ENCODE results near the gene RPL23.

Gene RPL23

GRCh38 chr17:38892620-38893019 is 39.1 kb upstream of the RPL23 start:
- TF ChIP-seq BHLHE40 (IDR thresholded peaks at IDR 0.05; ENCODE audit: borderline replicate concordance) (no peak), CTBP1 (IDR thresholded peaks at IDR 0.05; ENCODE audit: borderline replicate concordance) (no peak), HDGF (IDR thresholded peaks at IDR 0.05; ENCODE audit: borderline replicate concordance) (no peak), TARDBP (IDR thresholded peaks at IDR 0.05) (no peak), SUZ12 (IDR thresholded peaks at IDR 0.05) (no peak), SP1 (IDR thresholded peaks at IDR 0.05) (no peak), ELF4 (IDR thresholded peaks at IDR 0.05) (no peak), LEF1 (IDR thresholded peaks at IDR 0.05; ENCODE audit: borderline replicate concordance) (no peak), FOXM1 (IDR thresholded peaks at IDR 0.05; ENCODE audit: borderline replicate concordance) (no peak), L3MBTL2 (conservative IDR thresholded peaks at IDR 0.05) (no peak), ZNF384 (IDR thresholded peaks at IDR 0.05) (no peak), ARNT (IDR thresholded peaks at IDR 0.05) (no peak)
- DNase-seq (ENCODE audit: extremely low spot score), result no peak
- ChIA-PET CTCF (no interaction called here), POLR2A (no interaction called here)

DNA sequence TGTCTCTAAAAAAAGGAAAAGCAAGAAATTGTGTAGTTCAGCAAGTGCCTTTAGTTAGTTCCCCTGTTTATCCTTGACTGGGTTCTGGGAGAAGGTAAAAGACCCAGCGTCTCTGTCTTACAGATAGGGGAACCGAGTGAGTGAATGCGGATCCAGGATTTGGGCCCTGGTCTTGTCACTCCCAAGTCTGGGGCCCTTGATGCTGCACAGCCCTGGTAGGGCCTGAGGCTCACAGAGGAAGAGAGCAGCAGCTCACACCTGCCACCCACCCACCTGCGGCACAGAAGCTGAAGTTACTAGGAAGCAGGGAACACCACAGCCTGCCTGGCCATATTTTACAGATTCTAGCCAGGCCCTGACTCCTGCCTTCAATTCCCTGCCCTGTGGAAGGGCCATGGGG is 38.6 kb upstream of the RPL23 start:
- CTCF ChIA-PET, result no interaction called here
- DNase-seq (ENCODE audit: extremely low spot score), result no peak
- POLR2A ChIA-PET, result interaction anchor here (0.9 kb wide), 1 partner anchor 21 kb away, joined by 3 read pairs; no protein-coding TSS in a partner anchor
- TF ChIP-seq NFRKB (IDR thresholded peaks at IDR 0.05) (no peak), FOXA1 (IDR thresholded peaks at IDR 0.05) (no peak), SUZ12 (IDR thresholded peaks at IDR 0.05) (no peak), L3MBTL2 (conservative IDR thresholded peaks at IDR 0.05) (no peak), FOXK2 (IDR thresholded peaks at IDR 0.05) (no peak), BHLHE40 (IDR thresholded peaks at IDR 0.05; ENCODE audit: borderline replicate concordance) (no peak), ELF4 (IDR thresholded peaks at IDR 0.05) (no peak), CTBP1 (IDR thresholded peaks at IDR 0.05; ENCODE audit: borderline replicate concordance) (no peak), TARDBP (IDR thresholded peaks at IDR 0.05) (no peak), ZNF384 (IDR thresholded peaks at IDR 0.05) (no peak), SP1 (IDR thresholded peaks at IDR 0.05) (no peak)
- TF ChIP-seq, protein P1, sequence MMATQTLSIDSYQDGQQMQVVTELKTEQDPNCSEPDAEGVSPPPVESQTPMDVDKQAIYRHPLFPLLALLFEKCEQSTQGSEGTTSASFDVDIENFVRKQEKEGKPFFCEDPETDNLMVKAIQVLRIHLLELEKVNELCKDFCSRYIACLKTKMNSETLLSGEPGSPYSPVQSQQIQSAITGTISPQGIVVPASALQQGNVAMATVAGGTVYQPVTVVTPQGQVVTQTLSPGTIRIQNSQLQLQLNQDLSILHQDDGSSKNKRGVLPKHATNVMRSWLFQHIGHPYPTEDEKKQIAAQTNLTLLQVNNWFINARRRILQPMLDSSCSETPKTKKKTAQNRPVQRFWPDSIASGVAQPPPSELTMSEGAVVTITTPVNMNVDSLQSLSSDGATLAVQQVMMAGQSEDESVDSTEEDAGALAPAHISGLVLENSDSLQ (IDR thresholded peaks at IDR 0.05), result no peak

- TF ChIP-seq L3MBTL2 (conservative IDR thresholded peaks at IDR 0.05) (no peak), SUZ12 (IDR thresholded peaks at IDR 0.05) (no peak), SP1 (IDR thresholded peaks at IDR 0.05) (no peak), FOXK2 (IDR thresholded peaks at IDR 0.05) (no peak), ARNT (IDR thresholded peaks at IDR 0.05) (no peak), ZNF384 (IDR thresholded peaks at IDR 0.05) (no peak), FOXM1 (IDR thresholded peaks at IDR 0.05; ENCODE audit: borderline replicate concordance) (no peak), FOXA1 (IDR thresholded peaks at IDR 0.05) (no peak), LEF1 (IDR thresholded peaks at IDR 0.05; ENCODE audit: borderline replicate concordance) (no peak), ELF4 (IDR thresholded peaks at IDR 0.05) (no peak), NFRKB (IDR thresholded peaks at IDR 0.05) (no peak), CTBP1 (IDR thresholded peaks at IDR 0.05; ENCODE audit: borderline replicate concordance) (no peak), HDGF (IDR thresholded peaks at IDR 0.05; ENCODE audit: borderline replicate concordance) (no peak), BHLHE40 (IDR thresholded peaks at IDR 0.05; ENCODE audit: borderline replicate concordance) (no peak)
- TF ChIP-seq, protein P1 (IDR thresholded peaks at IDR 0.05), result no peak
- ChIA-PET CTCF (no interaction called here), POLR2A (interaction anchor here (0.9 kb wide), 1 partner anchor 20 kb away, joined by 3 read pairs; no protein-coding TSS in a partner anchor)
- no peak for DNase-seq (ENCODE audit: extremely low spot score)
Observed at GRCh38 chr17:38891441-38891840, 37.9 kb upstream of the RPL23 start.

DNA sequence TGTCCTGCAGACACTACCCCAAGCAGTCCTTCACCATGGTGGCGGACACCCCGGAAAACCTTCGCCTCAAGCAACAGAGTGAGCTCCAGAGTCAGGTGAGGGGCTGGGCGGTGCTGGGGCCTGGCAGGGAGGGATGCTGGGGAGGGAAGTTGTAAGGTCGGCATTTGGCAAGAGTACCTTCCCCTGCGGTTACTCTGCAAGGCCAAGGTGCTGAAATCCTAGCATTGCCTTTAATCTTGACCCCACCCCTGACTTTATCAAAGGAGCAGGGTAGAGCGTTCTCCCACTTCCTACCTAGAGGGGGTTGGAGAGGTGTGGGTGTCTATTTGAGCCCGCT is 36.9 kb upstream of the RPL23 start:
- ChIA-PET CTCF (no interaction called here), POLR2A (no interaction called here)
- TF ChIP-seq ELF4 (IDR thresholded peaks at IDR 0.05) (no peak), BHLHE40 (IDR thresholded peaks at IDR 0.05; ENCODE audit: borderline replicate concordance) (no peak), NFRKB (IDR thresholded peaks at IDR 0.05) (no peak), HDGF (IDR thresholded peaks at IDR 0.05; ENCODE audit: borderline replicate concordance) (no peak), SUZ12 (IDR thresholded peaks at IDR 0.05) (no peak), ARNT (IDR thresholded peaks at IDR 0.05) (no peak), LEF1 (IDR thresholded peaks at IDR 0.05; ENCODE audit: borderline replicate concordance) (no peak), FOXK2 (IDR thresholded peaks at IDR 0.05) (no peak), TARDBP (IDR thresholded peaks at IDR 0.05) (no peak), FOXA1 (IDR thresholded peaks at IDR 0.05) (no peak), ZNF384 (IDR thresholded peaks at IDR 0.05) (no peak), SP1 (IDR thresholded peaks at IDR 0.05) (no peak), CTBP1 (IDR thresholded peaks at IDR 0.05; ENCODE audit: borderline replicate concordance) (no peak), FOXM1 (IDR thresholded peaks at IDR 0.05; ENCODE audit: borderline replicate concordance) (no peak), L3MBTL2 (conservative IDR thresholded peaks at IDR 0.05) (no peak)
- TF ChIP-seq, protein P1 (IDR thresholded peaks at IDR 0.05), result no peak

DNA sequence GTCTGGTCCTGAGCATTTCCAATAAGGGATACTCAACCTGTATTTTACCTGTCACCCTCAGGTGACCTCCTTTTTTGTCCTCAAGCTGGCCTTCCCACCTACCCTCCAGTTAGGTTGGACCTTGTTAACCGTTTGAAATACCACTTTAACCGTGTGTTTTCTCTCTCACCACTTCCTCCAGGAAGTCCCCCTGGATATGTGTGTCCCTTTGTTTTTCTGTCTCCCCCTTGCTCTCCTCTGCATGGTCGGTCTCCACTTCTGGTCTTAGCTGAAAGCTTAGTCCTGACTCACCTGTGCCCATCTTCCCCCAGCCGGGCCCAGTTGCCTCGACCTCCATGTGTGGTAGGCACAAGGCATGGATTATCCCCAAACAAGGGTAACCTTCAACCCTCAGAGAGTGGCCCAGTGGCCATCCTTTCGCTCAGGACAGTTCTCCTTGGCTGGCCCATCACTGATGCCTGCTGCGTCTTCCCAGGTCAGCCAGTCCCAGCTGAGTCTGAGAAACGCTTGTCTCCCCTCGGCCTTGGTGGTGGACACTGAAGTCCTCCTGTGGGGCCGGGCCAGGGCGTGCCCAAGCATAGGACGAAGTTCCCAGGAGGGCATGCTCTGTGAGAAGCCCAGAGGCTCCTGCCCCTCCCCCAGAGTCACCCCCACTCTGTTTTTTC is 36.4 kb upstream of the RPL23 start:
- no peak for TF ChIP-seq FOXK2 (IDR thresholded peaks at IDR 0.05)
- ChIA-PET POLR2A (no interaction called here), CTCF (no interaction called here)
- DNase-seq (ENCODE audit: extremely low spot score), result no peak

More for the DNA sequence above, 36.9 kb upstream of the RPL23 start:
- DNase-seq (ENCODE audit: extremely low spot score), result no peak

GRCh38 chr17:38888842-38889241 is 35.3 kb upstream of the RPL23 start:
- no peak for DNase-seq (ENCODE audit: extremely low spot score)
- POLR2A ChIA-PET, result no interaction called here
- CTCF ChIA-PET, result no interaction called here
- no peak for TF ChIP-seq FOXM1 (IDR thresholded peaks at IDR 0.05; ENCODE audit: borderline replicate concordance)
- no peak for TF ChIP-seq SUZ12 (IDR thresholded peaks at IDR 0.05)

Data from HEK293T (cell line).